Measurements from ENCODE around the gene SDE2. TPM values are rescaled to one million over a fixed set of nuclear protein-coding genes. Genes with fewer than 3 reads are reported as not detected.

The SDE2 gene
- total and polyA plus RNA-seq, 2 of the 4 experiments (the other 2 are of a cell fraction): 8.5 to 14.7 TPM

DNA sequence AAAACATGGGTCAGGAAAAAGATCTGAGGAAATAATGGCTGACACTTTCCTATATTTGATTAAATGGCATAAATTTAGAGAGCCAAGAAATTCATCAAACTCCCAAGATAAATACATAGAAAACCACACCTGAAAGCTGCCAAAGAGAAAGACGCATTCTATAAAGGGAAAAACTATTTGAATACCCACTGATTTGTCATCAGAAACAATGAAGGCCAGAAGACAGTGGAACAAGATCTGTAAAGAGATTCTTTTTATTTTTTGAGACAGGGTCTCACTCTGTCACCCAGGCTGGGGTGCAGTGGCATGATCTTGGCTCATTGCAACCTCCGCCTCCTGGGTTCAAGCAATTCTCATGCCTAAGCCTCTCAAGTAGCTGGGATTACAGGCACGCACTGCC, 17.4 kb downstream of the SDE2 start:
- H4K20me1 ChIP-seq (ENCODE audit: insufficient read depth, low read length): no peaks in the 10 kb centered on the region

More for the DNA sequence above, 17.4 kb downstream of the SDE2 start:
- no peak overlapping the region for H3K23ac ChIP-seq (ENCODE audit: low read depth, low read length)
- dilution Hi-C loops (cut with HindIII; ENCODE audit: low sequenced_read_pairs, unreplicated experiment): loop anchor here (25.0 kb wide), 1 partner anchor 519 kb away; no protein-coding TSS in a partner anchor
- no peak overlapping the region for H3K14ac ChIP-seq (replicated peaks; ENCODE audit: low read depth, low read length)
- no peak overlapping the region for H3K4me3 ChIP-seq (ENCODE audit: insufficient read depth, low read depth, low read length)
- ATAC-seq (ENCODE audit: low read depth): no peak
- H4K5ac ChIP-seq (ENCODE audit: low read depth, low read length): no peak overlapping the region
- no peak overlapping the region for H2BK5ac ChIP-seq (ENCODE audit: low read depth, low read length, poor library complexity, severe bottlenecking)
- H2BK20ac ChIP-seq (ENCODE audit: low read depth, low read length): no peak overlapping the region
- no peak overlapping the region for H2AFZ ChIP-seq (replicated peaks; ENCODE audit: low read length, poor library complexity)
- peaks cover 34% of the 10 kb centered on the region for H3K36me3 ChIP-seq (ENCODE audit: control insufficient read depth, insufficient read depth, low read length)
- in situ Hi-C loops (cut with MboI; ENCODE audit: low sequenced_read_pairs): loop anchor here (5.0 kb wide), 1 partner anchor 504 kb away; no protein-coding TSS in a partner anchor
- H2AK9ac ChIP-seq (replicated peaks; ENCODE audit: low read depth, low read length, poor library complexity): no peak overlapping the region
- H3K9me1 ChIP-seq (ENCODE audit: insufficient read depth, low read length): no peaks in the 10 kb centered on the region
- H2BK120ac ChIP-seq (ENCODE audit: low read depth, low read length): no peak overlapping the region
- H3K4ac ChIP-seq (ENCODE audit: low read depth, low read length): no peak overlapping the region
- H2BK15ac ChIP-seq (ENCODE audit: low read depth, low read length): no peak overlapping the region
- ChIA-PET POLR2A (ENCODE audit: unreplicated experiment) (no interaction called here), CTCF (interaction anchor here (0.6 kb wide), 1 partner anchor 476 kb away, joined by 6 read pairs; no protein-coding TSS in a partner anchor)
- H3K27me3 ChIP-seq (ENCODE audit: control insufficient read depth, insufficient read depth, low read length): no peaks in the 10 kb centered on the region
- no peak overlapping the region for H3K18ac ChIP-seq (ENCODE audit: low read depth, low read length)
- H3K56ac ChIP-seq (ENCODE audit: extremely low read depth, insufficient read depth, low read length): no peak overlapping the region
- intact Hi-C loops (cut with micrococcal nuclease): no loop called here
- no peak overlapping the region for H4K8ac ChIP-seq (ENCODE audit: low read depth in 2 of 2, low read length in 2 of 2)
- H3K4me2 ChIP-seq (ENCODE audit: low read depth, low read length): no peak overlapping the region
- H3K4me1 ChIP-seq (ENCODE audit: control insufficient read depth, insufficient read depth, low read length): no peaks in the 10 kb centered on the region
- TF ChIP-seq SMC3 (IDR thresholded peaks at IDR 0.05; ENCODE audit: low read depth, low read length) (no peak), CEBPB (IDR thresholded peaks at IDR 0.05; ENCODE audit: low read depth, low read length) (no peak)
- no peak for DNase-seq
- H2AK5ac ChIP-seq (ENCODE audit: low read depth, low read length): no peak overlapping the region
- WGBS, 2 experiments (ENCODE audit: extremely low coverage in 2 of 2, insufficient read length in 1 of 2): 100% methylated on average over 1 of the region's 3 CpGs; no CpG with 5 or more reads in 1 of the 2 experiments
- H3K9me3 ChIP-seq (ENCODE audit: control insufficient read depth, insufficient read depth, low read length): peaks cover 4% of the 10 kb centered on the region; the same call in 1 of the 2 replicates
- no peak overlapping the region for H3K9ac ChIP-seq (ENCODE audit: low read depth, low read length)
- peaks cover 0 to 5% of the 10 kb centered on the region in 2 experiments for H3K79me1 ChIP-seq (ENCODE audit: low read depth in 1 of 2, low read length in 2 of 2)
- no peak overlapping the region for H4K91ac ChIP-seq (ENCODE audit: insufficient read depth, low read depth, low read length)
- no peak overlapping the region for H3K27ac ChIP-seq (ENCODE audit: insufficient read depth, low read length)
- BruUV-seq (replicated peaks): no TSS peak

Measured in IMR-90 (cell line).